K562 (cell line): ENCODE data around the gene SMARCA1. TPM values are rescaled to one million over a fixed set of nuclear protein-coding genes. Genes with fewer than 3 reads are reported as not detected.

Experiments used
- ATAC-seq: fragments of 200-7000 bp; cut with Tn5 transposase; 3 replicates; pipeline ENCODE4 v1.9.1; 2020; ENCODE audit warnings: moderate library complexity
- BruUV-seq: library from RNA; stranded (reverse); fragments of 400-500 nt; replicated peaks from 2 replicates; lab custom pipeline; 2021; lab: Mats Ljungman, UMichigan
- CTCF ChIA-PET: fragments of 300-600 bp; formaldehyde crosslinking; extraction: SDS; loops from one replicate; lab custom pipeline; 2021; ENCODE audit warnings: low intra/inter-chr PET ratio; lab: Yijun Ruan, JAX
- POLR2A ChIA-PET: fragments of 300-600, 350-650 bp; sonication (Branson Sonifier 250); formaldehyde crosslinking; extraction: SDS; loops from one replicate; lab custom pipeline; 2021; ENCODE audit warnings: antibody characterized with exemption, inconsistent platforms; lab: Yijun Ruan, JAX
- DNase-seq, 4 experiments: peaks; one replicate each; pipeline versions ENCODE4 v3.0.0 to v3.0.0-alpha.2; 2011 to 2018; ENCODE audit warnings: low spot score in 3 of 4, mixed read lengths in 3 of 4; ENCODE audit errors: extremely low read depth in 1 of 4
- FAIRE-seq: peaks from 2 replicates; lab custom pipeline; 2011; peaks lifted over from hg19 to GRCh38; lab: Jason Lieb, UNC
- H2AFZ ChIP-seq: 2 replicates; pipeline ENCODE4 v1.6.0; 2011; ENCODE audit warnings: low read depth, low read length, control low read depth, inconsistent platforms
- H3K27ac ChIP-seq: fragments of 200-600 bp; 3 replicates; pipeline ENCODE4 v1.8.0; 2011; ENCODE audit warnings: low read depth, mild to moderate bottlenecking, control low read depth, inconsistent platforms, low read length, moderate library complexity, mixed read lengths; ENCODE audit errors: extremely low read depth
- H3K27me3 ChIP-seq, 2 experiments: fragments of 300-600 bp in 1 of 2; 2 replicates in 1 of 2; 3 replicates in 1 of 2; pipeline versions ENCODE4 v1.6.0 to v1.8.0; 2011; ENCODE audit warnings: inconsistent platforms in 2 of 2, low read length in 2 of 2, mild to moderate bottlenecking in 1 of 2, mixed read lengths in 1 of 2, moderate library complexity in 1 of 2; ENCODE audit not compliant: control insufficient read depth in 2 of 2, insufficient read depth in 2 of 2
- H3K36me3 ChIP-seq: fragments of 300-600 bp; 3 replicates; pipeline ENCODE4 v1.8.0; 2011; ENCODE audit warnings: mild to moderate bottlenecking, low read length, inconsistent platforms; ENCODE audit not compliant: control insufficient read depth, insufficient read depth
- H3K4me1 ChIP-seq, 2 experiments: fragments of 200-600 bp in 1 of 2; replicated peaks in 1 of 2; 2 replicates in 1 of 2; 3 replicates in 1 of 2; pipeline versions ENCODE4 v1.5.1 to v1.8.0; 2011; ENCODE audit warnings: inconsistent platforms in 2 of 2, low read length in 2 of 2, mild to moderate bottlenecking in 1 of 2, mixed read lengths in 1 of 2, moderate library complexity in 1 of 2; ENCODE audit not compliant: control insufficient read depth in 2 of 2, insufficient read depth in 2 of 2
- H3K4me2 ChIP-seq: 2 replicates; pipeline ENCODE4 v1.6.1; 2011; ENCODE audit warnings: low read length, control low read depth, inconsistent platforms, mixed read lengths; ENCODE audit not compliant: insufficient read depth
- H3K4me3 ChIP-seq: fragments of 200-600 bp; sonication (generic), shearing (Covaris generic); 2 replicates; pipeline ENCODE4 v1.5.1; 2016; ENCODE audit warnings: control low read depth, inconsistent platforms
- H3K79me2 ChIP-seq: fragments of 200-600 bp; 3 replicates; pipeline ENCODE4 v1.8.0; 2011; ENCODE audit warnings: low read length, inconsistent platforms; ENCODE audit not compliant: control insufficient read depth, insufficient read depth
- H3K9ac ChIP-seq, 2 experiments: 2 replicates each; pipeline versions ENCODE4 v1.6.0 to v1.6.1; 2011; ENCODE audit warnings: low read depth in 2 of 2, low read length in 2 of 2, control low read depth in 1 of 2, inconsistent platforms in 1 of 2, mild to moderate bottlenecking in 1 of 2, mixed read lengths in 1 of 2; ENCODE audit not compliant: insufficient read depth in 1 of 2
- H3K9me1 ChIP-seq: one replicate; pipeline ENCODE4 v1.6.0; 2011; ENCODE audit warnings: inconsistent platforms, mild to moderate bottlenecking, low read length, moderate library complexity; ENCODE audit not compliant: control insufficient read depth, insufficient read depth
- H3K9me3 ChIP-seq: replicated peaks from 2 replicates; pipeline ENCODE4 v1.5.1; 2011; ENCODE audit warnings: low read depth, low read length, inconsistent platforms; ENCODE audit not compliant: control insufficient read depth, insufficient read depth
- H4K20me1 ChIP-seq: replicated peaks from 2 replicates; pipeline ENCODE4 v1.6.1; 2011; ENCODE audit warnings: low read length, inconsistent platforms, mixed read lengths; ENCODE audit not compliant: control insufficient read depth, insufficient read depth
- BCLAF1 ChIP-seq, 2 experiments: fragments of 450-650 bp in 1 of 2; IDR thresholded peaks; 2 replicates each; pipeline ENCODE4 v1.6.1; 2011 to 2017; ENCODE audit warnings: low read depth in 2 of 2, antibody characterized with exemption in 1 of 2, borderline replicate concordance in 1 of 2, low read length in 1 of 2, mild to moderate bottlenecking in 1 of 2, mixed read lengths in 1 of 2; ENCODE audit not compliant: control insufficient read depth in 1 of 2
- CAMTA2 ChIP-seq: fragments of 250-450 bp; sonication (Bioruptor Pico); conservative IDR thresholded peaks from 2 replicates; pipeline ENCODE4 v1.5.1; 2022
- GTF3C2 ChIP-seq: IDR thresholded peaks from 3 replicates; pipeline ENCODE4 v1.6.1; 2011; ENCODE audit warnings: borderline replicate concordance, mild to moderate bottlenecking, moderate library complexity; ENCODE audit not compliant: insufficient read length; ENCODE audit errors: extremely low read depth
- HMGN3 ChIP-seq: IDR thresholded peaks from 2 replicates; pipeline ENCODE4 v1.6.1; 2011; ENCODE audit warnings: borderline replicate concordance, low read depth, mild to moderate bottlenecking, mixed read lengths, low read length; ENCODE audit not compliant: insufficient read length; ENCODE audit errors: extremely low read depth
- IFI16 ChIP-seq: fragments of 250-450 bp; sonication (Bioruptor Pico); IDR thresholded peaks from 2 replicates; pipeline ENCODE4 v2.1.2; 2022; ENCODE audit warnings: mild to moderate bottlenecking, inconsistent platforms
- PTRF ChIP-seq: fragments of 450-650 bp; IDR thresholded peaks from 2 replicates; pipeline ENCODE4 v1.6.1; 2016; ENCODE audit warnings: mild to moderate bottlenecking, missing genetic modification characterization, missing compliant biosample characterization
- ZNF316 ChIP-seq: fragments of 450-650 bp; IDR thresholded peaks from 2 replicates; pipeline ENCODE4 v1.6.1; 2016
- ZNF77 ChIP-seq: fragments of 250-450 bp; sonication (Bioruptor Pico); IDR thresholded peaks from 2 replicates; pipeline ENCODE4 v1.5.0; 2020
- WGBS: fragments of 100-300 bp; shearing (Covaris generic); methylation state at CpG from one replicate; pipeline ENCODE4 v1.1.6; 2016; ENCODE audit warnings: low coverage, mixed read lengths; ENCODE audit not compliant: insufficient coverage; ENCODE audit errors: missing lambda C conversion rate; 5-methylcytosine and 5-hydroxymethylcytosine counted together
- in situ Hi-C: fragments of 300-500 bp; cut with MboI; formaldehyde crosslinking; loops from 4 replicates; pipeline ENCODE4 v1.15.0; 2018; ENCODE audit warnings: inconsistent platforms, mixed read lengths
- intact Hi-C: fragments of 100-400 bp; cut with micrococcal nuclease; formaldehyde crosslinking; loops from 2 replicates; pipeline ENCODE4 v1.14.2; 2022
- polyA plus RNA-seq, 8 experiments: library from polyadenylated mRNA; depleted of rRNA in 4 of 8; stranded (reverse) in 5 of 8; unstranded in 3 of 8; fragments of >200 nt; fragmentation: Nextera tagmentation in 2 of 8; fragmentation: Illumina TruSeq in 1 of 8; extraction: Ambion mirVana in 2 of 8; extraction: Trizol in 1 of 8; gene quantifications; 2 replicates each; pipeline versions ENCODE4 v1.2.1 to v1.2.3, GENCODE V29; 2011 to 2014; ENCODE audit warnings: inconsistent platforms in 1 of 8, missing spikeins in 1 of 8
- total RNA-seq, 7 experiments: library from RNA; depleted of rRNA in 6 of 7; stranded (reverse); fragments of >200 nt in 6 of 7; fragmentation: Illumina TruSeq in 2 of 7; extraction: Trizol in 2 of 7; gene quantifications; 2 replicates each; pipeline versions ENCODE4 v1.2.1 to v1.2.3, GENCODE V29; 2011 to 2021; ENCODE audit warnings: low replicate concordance in 1 of 7
- TF ChIP-seq, protein P1 (sequence below): fragments of 250-450 bp; sonication (Bioruptor Pico); IDR thresholded peaks from 2 replicates; pipeline ENCODE4 v1.8.0; 2021; ENCODE audit warnings: moderate library complexity, mild to moderate bottlenecking, inconsistent platforms
- TF ChIP-seq, protein P2 (sequence below): fragments of 450-650 bp; IDR thresholded peaks from 2 replicates; pipeline ENCODE4 v1.7.0; 2016; ENCODE audit warnings: borderline replicate concordance
- TF ChIP-seq, protein P3 (sequence below): sonication (generic); formaldehyde crosslinking; IDR thresholded peaks from 2 replicates; pipeline ENCODE4 v1.8.1; 2022; ENCODE audit warnings: missing genetic modification reagents

SMARCA1 gene
- total and polyA plus RNA-seq, 9 of the 15 experiments (the other 6 are each of a cell fraction or from before 2014, with no cell fraction given) = 0.42 to 3.0 (median 2.0) TPM

DNA sequence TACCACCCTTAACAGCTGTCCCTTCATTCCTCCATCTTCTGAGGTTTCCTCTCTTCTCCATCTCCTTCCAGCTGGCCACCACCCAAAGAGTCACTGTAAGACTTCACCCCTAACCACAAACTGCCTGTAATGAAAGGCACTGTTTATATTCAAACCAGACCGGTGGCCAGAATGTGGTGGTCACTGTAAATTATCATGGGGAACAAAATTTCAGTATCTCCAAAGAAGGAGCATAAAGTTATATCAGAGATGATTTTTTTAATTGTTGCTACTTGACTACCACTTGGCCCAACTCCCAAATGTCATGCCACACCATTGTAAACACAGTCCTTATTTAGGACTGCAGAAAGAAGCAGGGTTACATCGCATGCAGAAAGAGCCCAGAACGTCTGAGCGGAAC lies 44.8 kb downstream of the SMARCA1 start (continued):
- TF ChIP-seq GTF3C2 (no peak), HMGN3 (no peak), ZNF77 (no peak)
- TF ChIP-seq, protein P1, sequence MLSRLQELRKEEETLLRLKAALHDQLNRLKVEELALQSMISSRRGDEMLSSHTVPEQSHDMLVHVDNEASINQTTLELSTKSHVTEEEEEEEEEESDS = no peak
- TF ChIP-seq, protein P2, sequence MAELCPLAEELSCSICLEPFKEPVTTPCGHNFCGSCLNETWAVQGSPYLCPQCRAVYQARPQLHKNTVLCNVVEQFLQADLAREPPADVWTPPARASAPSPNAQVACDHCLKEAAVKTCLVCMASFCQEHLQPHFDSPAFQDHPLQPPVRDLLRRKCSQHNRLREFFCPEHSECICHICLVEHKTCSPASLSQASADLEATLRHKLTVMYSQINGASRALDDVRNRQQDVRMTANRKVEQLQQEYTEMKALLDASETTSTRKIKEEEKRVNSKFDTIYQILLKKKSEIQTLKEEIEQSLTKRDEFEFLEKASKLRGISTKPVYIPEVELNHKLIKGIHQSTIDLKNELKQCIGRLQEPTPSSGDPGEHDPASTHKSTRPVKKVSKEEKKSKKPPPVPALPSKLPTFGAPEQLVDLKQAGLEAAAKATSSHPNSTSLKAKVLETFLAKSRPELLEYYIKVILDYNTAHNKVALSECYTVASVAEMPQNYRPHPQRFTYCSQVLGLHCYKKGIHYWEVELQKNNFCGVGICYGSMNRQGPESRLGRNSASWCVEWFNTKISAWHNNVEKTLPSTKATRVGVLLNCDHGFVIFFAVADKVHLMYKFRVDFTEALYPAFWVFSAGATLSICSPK = no peak

- H3K9me3 ChIP-seq = no peaks in the 10 kb centered on the region
- H3K27ac ChIP-seq = no peak overlapping the region
- whole genome bisulfite sequencing = 0% methylated on average over 1 of the region's 1 CpG
- no peak overlapping the region for H2AFZ ChIP-seq
- no peak overlapping the region for H3K4me2 ChIP-seq
- DNase-seq (no peak), ATAC-seq (no peak), FAIRE-seq (no peak)
- ChIA-PET CTCF (no interaction called here), POLR2A (no interaction called here)
- H3K79me2 ChIP-seq = no peaks in the 10 kb centered on the region
- no peaks in the 10 kb centered on the region for H3K36me3 ChIP-seq
- H3K9ac ChIP-seq = no peak overlapping the region
- no peaks in the 10 kb centered on the region for H3K27me3 ChIP-seq
- H3K4me3 ChIP-seq = no peak overlapping the region
- no peaks in the 10 kb centered on the region for H4K20me1 ChIP-seq
- no peaks in the 10 kb centered on the region for H3K9me1 ChIP-seq
- BruUV-seq = no TSS peak
- intact Hi-C loops (no loop called here), in situ Hi-C loops (no loop called here)
- no peaks in the 10 kb centered on the region for H3K4me1 ChIP-seq
- TF ChIP-seq IFI16 (CRISPR knock-in tag) (no peak), ZNF316 (no peak), BCLAF1 (IDR thresholded peaks at IDR 0.05; ENCODE audit: borderline replicate concordance in 1 of 2, control insufficient read depth in 1 of 2, low read depth in 2 of 2, low read length in 1 of 2) (no peak), PTRF (no peak), CAMTA2 (CRISPR knock-in tag) (no peak)
- TF ChIP-seq, protein P3, sequence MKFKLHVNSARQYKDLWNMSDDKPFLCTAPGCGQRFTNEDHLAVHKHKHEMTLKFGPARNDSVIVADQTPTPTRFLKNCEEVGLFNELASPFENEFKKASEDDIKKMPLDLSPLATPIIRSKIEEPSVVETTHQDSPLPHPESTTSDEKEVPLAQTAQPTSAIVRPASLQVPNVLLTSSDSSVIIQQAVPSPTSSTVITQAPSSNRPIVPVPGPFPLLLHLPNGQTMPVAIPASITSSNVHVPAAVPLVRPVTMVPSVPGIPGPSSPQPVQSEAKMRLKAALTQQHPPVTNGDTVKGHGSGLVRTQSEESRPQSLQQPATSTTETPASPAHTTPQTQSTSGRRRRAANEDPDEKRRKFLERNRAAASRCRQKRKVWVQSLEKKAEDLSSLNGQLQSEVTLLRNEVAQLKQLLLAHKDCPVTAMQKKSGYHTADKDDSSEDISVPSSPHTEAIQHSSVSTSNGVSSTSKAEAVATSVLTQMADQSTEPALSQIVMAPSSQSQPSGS (CRISPR knock-in tag) = no peak
Measured at GRCh38 chrX:129472116-129472515, 51.2 kb downstream of the SMARCA1 start.
